T-cell (primary cell): Measurements from ENCODE around the gene FLG2. TPM values are rescaled to one million over a fixed set of nuclear protein-coding genes. Genes with fewer than 3 reads are reported as not detected.
"Not testable (repeated sequence)": the region's sequence is repeated elsewhere in the genome, so short reads cannot be mapped to it uniquely, and the experiment has no call there.

Source experiments
- ATAC-seq, 4 experiments: fragments of 200-7000 bp in 3 of 4; fragments of 150-1000 bp in 1 of 4; cut with Tn5 transposase; replicated peaks in 1 of 4; 1 replicate in 3 of 4; 2 replicates in 1 of 4; pipeline ENCODE4 v1.10.0; 2021; ENCODE audit warnings: moderate library complexity in 3 of 4, mild to moderate bottlenecking in 2 of 4, moderate number of reproducible peaks in 1 of 4
- CTCF ChIA-PET, 2 donors: fragments of 300-600 bp; sonication (Branson Sonifier 250); formaldehyde crosslinking; loops; one replicate each; lab custom pipeline; 2022; ENCODE audit warnings: antibody characterized with exemption in 2 of 2; lab: Charles Lee
- POLR2A ChIA-PET, 2 donors: fragments of 300-600 bp; sonication (Branson Sonifier 250); formaldehyde crosslinking; loops; one replicate each; lab custom pipeline; 2022; ENCODE audit warnings: antibody characterized with exemption in 2 of 2; lab: Charles Lee
- DNase-seq, 35 experiments: peaks; one replicate each; pipeline versions ENCODE4 v3.0.0 to v3.0.0-alpha.2; 2013 to 2023
- H3K27ac ChIP-seq: one replicate; pipeline ENCODE4 v1.5.1; 2013; ENCODE audit warnings: low read length
- H3K27me3 ChIP-seq, 2 experiments: replicated peaks in 1 of 2; 1 replicate in 1 of 2; 2 replicates in 1 of 2; pipeline versions ENCODE4 v1.6.1 to v1.7.0; 2013; ENCODE audit warnings: low read length in 1 of 2, mixed read lengths in 1 of 2; ENCODE audit not compliant: control insufficient read depth in 2 of 2, insufficient read depth in 2 of 2; ENCODE audit errors: extremely low read depth in 1 of 2
- H3K36me3 ChIP-seq, 2 donors: 1 replicate in 1 of 2; 2 replicates in 1 of 2; pipeline versions ENCODE4 v1.6.1 to v1.7.0; 2013; ENCODE audit warnings: low read length in 1 of 2; ENCODE audit not compliant: control insufficient read depth in 2 of 2, insufficient read depth in 1 of 2; ENCODE audit errors: extremely low read depth in 1 of 2
- H3K4me1 ChIP-seq, 2 experiments: 1 replicate in 1 of 2; 2 replicates in 1 of 2; pipeline versions ENCODE4 v1.6.1 to v1.7.0; 2013; ENCODE audit warnings: low read length in 2 of 2, mixed read lengths in 1 of 2; ENCODE audit not compliant: insufficient read depth in 2 of 2, control insufficient read depth in 1 of 2; ENCODE audit errors: extremely low read depth in 1 of 2
- H3K4me3 ChIP-seq, 2 donors: 1 replicate in 1 of 2; 2 replicates in 1 of 2; pipeline versions ENCODE4 v1.5.1 to v1.7.0; 2013; ENCODE audit warnings: mild to moderate bottlenecking in 2 of 2, low read length in 1 of 2, moderate library complexity in 1 of 2; ENCODE audit not compliant: control insufficient read depth in 1 of 2; ENCODE audit errors: extremely low read depth in 1 of 2
- H3K9me3 ChIP-seq: 2 replicates; pipeline ENCODE4 v1.7.0; 2013
- H3K27ac Mint-ChIP-seq, 2 donors: one replicate each; pipeline ENCODE4 v1.8.0; 2020 to 2021; ENCODE audit warnings: mild to moderate bottlenecking in 2 of 2, mixed read lengths in 2 of 2
- H3K27me3 Mint-ChIP-seq, 2 donors: one replicate each; pipeline ENCODE4 v1.8.0; 2021 to 2022; ENCODE audit warnings: mixed read lengths in 2 of 2
- H3K36me3 Mint-ChIP-seq: one replicate; pipeline ENCODE4 v1.8.0; 2021; ENCODE audit warnings: mixed read lengths
- H3K4me1 Mint-ChIP-seq, 3 donors: one replicate each; pipeline ENCODE4 v1.8.0; 2020 to 2022; ENCODE audit warnings: mixed read lengths in 3 of 3, mild to moderate bottlenecking in 1 of 3
- H3K4me3 Mint-ChIP-seq, 3 donors: one replicate each; pipeline ENCODE4 v1.8.0; 2020 to 2022; ENCODE audit warnings: mild to moderate bottlenecking in 3 of 3, mixed read lengths in 3 of 3, moderate library complexity in 3 of 3
- H3K9me3 Mint-ChIP-seq, 3 donors: one replicate each; pipeline ENCODE4 v1.8.0; 2020 to 2022; ENCODE audit warnings: mixed read lengths in 3 of 3
- WGBS: methylation state at CpG from one replicate; pipeline ENCODE4 v1.1.5; 2013; ENCODE audit warnings: missing lambda C conversion rate; ENCODE audit not compliant: insufficient coverage; 5-methylcytosine and 5-hydroxymethylcytosine counted together
- total RNA-seq, 35 experiments: library from RNA in 6 of 35; stranded (reverse) in 6 of 35; fragments of 120-200 nt in 1 of 35; gene quantifications; one replicate each; pipeline versions ENCODE4 v1.2.1 to v1.2.4 and lab custom pipeline; 2013 to 2026

FLG2 gene
- total RNA-seq, 5 donors from 2014 or later (not counting 1 experiment from before 2014, with no cell fraction given), result not detected

- Histone ChIP-seq H3K27me3 (no peaks in the 10 kb centered on the region), H3K9me3 (no peaks in the 10 kb centered on the region), H3K4me3 (no peak overlapping the region), H3K36me3 (no peaks in the 10 kb centered on the region), H3K4me1 (no peaks in the 10 kb centered on the region), H3K27ac (no peak overlapping the region)
- no CpG with 5 or more reads among the region's 1 CpG for WGBS
- ChIA-PET POLR2A (no interaction called here), CTCF (interaction anchor here in 1 of 2 donors (0.7 kb wide), 1 partner anchor 384 kb away, joined by 3 read pairs; no protein-coding TSS in a partner anchor)
- Mint-ChIP-seq H3K4me1 (no peaks in the 10 kb centered on the region), H3K36me3 (no peaks in the 10 kb centered on the region), H3K4me3 (no peak overlapping the region), H3K9me3 (no peaks in the 10 kb centered on the region), H3K27me3 (peaks cover 4 to 7% of the 10 kb centered on the region in 2 donors), H3K27ac (no peak overlapping the region)
- DNase-seq (no peak), ATAC-seq (no peak)
Observed at GRCh38 chr1:152328801-152329391, 30.9 kb downstream of the FLG2 start.

GRCh38 chr1:152325111-152325510, 34.7 kb downstream of the FLG2 start, which contains the start of gene FLG:
Gene FLG (minus strand): TSS chr1:152325239. CDS start chr1:152315456, 9,783 bp downstream.
- H3K4me3 ChIP-seq, result no peak within 1 kb of the TSS
- no peaks in the 10 kb centered on the region for H3K9me3 Mint-ChIP-seq
- H3K36me3 ChIP-seq, result no peaks in the 10 kb centered on the region
- no peaks in the 10 kb centered on the region for H3K9me3 ChIP-seq
- WGBS, result no CpG with 5 or more reads among the region's 1 CpG
- peaks cover 0 to 3% of the 10 kb centered on the region in 2 donors for H3K27me3 Mint-ChIP-seq
- ChIA-PET CTCF (no interaction called here), POLR2A (no interaction called here)
- ATAC-seq, result no peak
- no peaks in the 10 kb centered on the region for H3K36me3 Mint-ChIP-seq
- H3K27ac Mint-ChIP-seq, result no peak within 1 kb of the TSS
- no peaks in the 10 kb centered on the region for H3K4me1 Mint-ChIP-seq
- no peak within 1 kb of the TSS for H3K4me3 Mint-ChIP-seq
- no peak within 1 kb of the TSS for H3K27ac ChIP-seq
- no peaks in the 10 kb centered on the region for H3K27me3 ChIP-seq
- H3K4me1 ChIP-seq, result no peaks in the 10 kb centered on the region
- no peak for DNase-seq

DNA sequence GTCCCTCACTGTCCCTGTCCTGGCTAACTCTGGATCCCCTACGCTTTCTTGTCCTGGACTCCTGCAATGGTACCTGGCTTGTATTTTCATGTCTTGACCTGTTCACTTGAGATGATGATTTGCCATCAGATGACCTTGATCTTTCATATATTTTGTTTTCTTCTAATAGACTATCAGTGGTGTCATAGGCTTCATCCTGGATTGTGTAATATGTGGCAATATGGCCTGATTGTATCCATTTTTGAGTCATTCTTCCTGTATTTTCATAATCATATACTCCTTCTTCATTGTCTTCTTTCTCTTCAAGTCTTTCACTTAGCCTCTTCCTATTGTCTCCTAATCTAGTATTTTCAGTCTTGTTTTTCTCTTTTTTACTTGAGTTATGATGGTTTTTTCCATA, 45.8 kb downstream of the FLG2 start:
- H3K9me3 Mint-ChIP-seq, result no peaks in the 10 kb centered on the region
- no peaks in the 10 kb centered on the region for H3K4me1 Mint-ChIP-seq
- no peaks in the 10 kb centered on the region for H3K4me1 ChIP-seq
- no peaks in the 10 kb centered on the region for H3K36me3 ChIP-seq
- peaks cover 0 to 10% of the 10 kb centered on the region in 2 experiments for H3K27me3 ChIP-seq
- no peak for ATAC-seq
- H3K27ac ChIP-seq, result no peak overlapping the region
- no peak overlapping the region for H3K27ac Mint-ChIP-seq
- no peak overlapping the region for H3K4me3 Mint-ChIP-seq
- H3K4me3 ChIP-seq, result no peak overlapping the region
- WGBS, result 100% methylated on average over 1 of the region's 1 CpG
- ChIA-PET CTCF (no interaction called here), POLR2A (no interaction called here)
- H3K9me3 ChIP-seq, result no peaks in the 10 kb centered on the region
- H3K27me3 Mint-ChIP-seq, result peaks cover 6 to 28% of the 10 kb centered on the region in 2 donors
- H3K36me3 Mint-ChIP-seq, result no peaks in the 10 kb centered on the region
- DNase-seq, result no peak

DNA sequence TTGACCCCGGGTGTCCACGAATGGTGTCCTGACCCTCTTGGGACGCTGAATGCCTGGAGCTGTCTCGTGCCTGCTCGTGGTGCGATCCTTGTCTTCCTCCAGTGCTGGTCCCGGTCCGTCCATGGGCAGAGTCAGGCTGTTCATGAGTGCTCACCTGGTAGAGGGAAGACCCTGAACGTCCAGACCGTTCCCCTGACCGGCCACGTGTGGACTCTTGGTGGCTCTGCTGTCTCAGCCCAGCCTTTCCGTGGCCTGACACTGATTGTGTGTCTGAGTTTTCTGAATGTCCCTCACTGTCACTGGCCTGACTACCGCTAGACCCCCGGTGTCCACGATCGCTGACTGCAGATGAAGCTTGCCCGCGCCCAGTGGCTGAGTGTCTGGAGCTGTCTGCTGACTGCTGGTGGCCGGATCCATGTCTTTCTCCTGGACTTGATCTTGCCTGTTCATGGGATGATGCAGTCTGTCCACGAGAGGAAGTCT, 46.4 kb downstream of the FLG2 start:
- DNase-seq (no peak), ATAC-seq (no peak)
- H3K27me3 ChIP-seq, result peaks cover 0 to 13% of the 10 kb centered on the region in 2 experiments
- no peaks in the 10 kb centered on the region for H3K9me3 ChIP-seq
- no peak overlapping the region for H3K27ac Mint-ChIP-seq
- ChIA-PET CTCF (no interaction called here), POLR2A (no interaction called here)
- H3K4me3 Mint-ChIP-seq, result no peak overlapping the region
- H3K36me3 Mint-ChIP-seq, result no peaks in the 10 kb centered on the region
- H3K27me3 Mint-ChIP-seq, result peaks cover 6 to 30% of the 10 kb centered on the region in 2 donors
- H3K27ac ChIP-seq, result no peak overlapping the region
- H3K4me3 ChIP-seq, result no peak overlapping the region
- no peaks in the 10 kb centered on the region for H3K36me3 ChIP-seq
- H3K4me1 ChIP-seq, result no peaks in the 10 kb centered on the region
- no peaks in the 10 kb centered on the region for H3K4me1 Mint-ChIP-seq
- H3K9me3 Mint-ChIP-seq, result no peaks in the 10 kb centered on the region
- WGBS, result 91% methylated on average over 21 of the region's 21 CpGs

- peaks cover 6 to 34% of the 10 kb centered on the region in 2 donors for H3K27me3 Mint-ChIP-seq
- CTCF ChIA-PET, H3K4me3 ChIP-seq, ATAC-seq, DNase-seq, H3K4me3 Mint-ChIP-seq, H3K27ac ChIP-seq, H3K4me1 ChIP-seq, H3K36me3 Mint-ChIP-seq, H3K4me1 Mint-ChIP-seq, H3K9me3 ChIP-seq, H3K36me3 ChIP-seq, H3K9me3 Mint-ChIP-seq, H3K27ac Mint-ChIP-seq, POLR2A ChIA-PET: not testable (repeated sequence)
- WGBS, result 91% methylated on average over 9 of the region's 13 CpGs
- peaks cover 0 to 15% of the 10 kb centered on the region in 2 experiments for H3K27me3 ChIP-seq
Observed at GRCh38 chr1:152312169-152312568, 47.6 kb downstream of the FLG2 start.

GRCh38 chr1:152309955-152310354, 49.9 kb downstream of the FLG2 start:
- H3K27me3 ChIP-seq, result peaks cover 0 to 15% of the 10 kb centered on the region in 2 experiments
- Mint-ChIP-seq H3K9me3 (no peaks in the 10 kb centered on the region), H3K36me3 (no peaks in the 10 kb centered on the region), H3K4me3 (no peak overlapping the region), H3K27me3 (peaks cover 6 to 34% of the 10 kb centered on the region in 2 donors), H3K4me1 (no peaks in the 10 kb centered on the region), H3K27ac (no peak overlapping the region)
- no peak overlapping the region for H3K27ac ChIP-seq
- H3K36me3 ChIP-seq, result no peaks in the 10 kb centered on the region
- ATAC-seq (no peak), DNase-seq (no peak)
- no peaks in the 10 kb centered on the region for H3K4me1 ChIP-seq
- POLR2A ChIA-PET, result no interaction called here
- no peaks in the 10 kb centered on the region for H3K9me3 ChIP-seq
- H3K4me3 ChIP-seq, result no peak overlapping the region
- 94% methylated on average over 9 of the region's 9 CpGs for WGBS
- CTCF ChIA-PET, result no interaction called here
